ENCODE data around the gene ATXN7L1.
"Not testable (repeated sequence)": the region's sequence is repeated elsewhere in the genome, so short reads cannot be mapped to it uniquely, and the experiment has no call there.

The ATXN7L1 gene

DNA sequence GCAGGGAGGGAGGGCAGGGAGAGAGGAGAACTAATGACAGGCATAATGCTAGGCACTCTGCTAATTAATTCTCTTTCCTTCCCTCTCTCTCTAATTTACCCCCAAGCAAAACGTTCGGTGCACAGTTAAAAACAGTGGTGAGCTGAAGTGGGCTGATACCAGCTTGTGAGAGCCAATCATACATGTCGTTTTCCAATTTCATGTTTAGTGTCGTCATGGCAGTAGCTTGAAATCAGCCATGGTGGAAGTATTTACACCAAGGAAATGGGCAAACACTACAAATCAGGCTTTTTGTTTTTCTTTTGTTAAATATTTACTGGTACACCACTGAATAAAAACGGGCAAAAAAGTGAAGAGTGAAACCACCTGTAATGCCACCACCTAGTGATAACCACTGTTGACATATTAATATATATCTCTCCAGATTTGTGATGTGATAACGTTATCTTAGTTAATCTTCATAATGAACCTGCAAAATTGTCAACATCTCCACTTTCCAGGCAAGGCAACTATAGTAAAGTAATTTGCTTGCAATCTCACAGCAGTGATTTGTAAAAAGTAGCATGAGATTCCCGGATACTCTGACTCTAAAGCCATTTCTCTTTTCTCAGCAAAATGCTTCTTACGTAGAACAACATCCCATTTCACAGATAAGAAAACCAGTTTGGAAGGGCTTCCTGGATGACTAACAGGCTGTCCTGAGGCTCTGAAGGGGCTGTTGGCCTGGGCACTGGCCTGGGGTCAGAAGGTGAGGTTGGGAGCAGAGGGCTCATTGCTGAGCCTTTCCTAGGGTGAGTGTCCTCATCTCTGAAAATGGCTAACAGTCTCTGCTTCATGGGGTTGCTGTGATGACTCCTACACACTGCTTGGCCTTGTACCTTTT, 83.7 kb downstream of the ATXN7L1 start:
- no peak overlapping the region for H3K9ac ChIP-seq (ENCODE audit: low read depth, low read length)
- H3K4me1 ChIP-seq (ENCODE audit: insufficient read depth, low read length): peaks cover 7% of the 10 kb centered on the region; the same call in 1 of the 2 replicates
- H3K4me3 ChIP-seq (ENCODE audit: low read length): no peak overlapping the region
- no peaks in the 10 kb centered on the region for H3K27me3 ChIP-seq (ENCODE audit: insufficient read depth, low read length)
- H3K9me3 ChIP-seq (ENCODE audit: insufficient read depth, low read depth, low read length): no peaks in the 10 kb centered on the region
- no peak overlapping the region for H3K27ac ChIP-seq (ENCODE audit: low read length)
- H3K36me3 ChIP-seq (ENCODE audit: insufficient read depth, low read depth, low read length): peaks cover 5% of the 10 kb centered on the region; the same call in 1 of the 2 replicates

- Histone ChIP-seq H3K36me3 (ENCODE audit: insufficient read depth, low read depth, low read length) (peaks cover 11% of the 10 kb centered on the region; the same call in 1 of the 2 replicates), H3K27ac (ENCODE audit: low read length) (no peak overlapping the region), H3K9ac (ENCODE audit: low read depth, low read length) (no peak overlapping the region), H3K9me3 (ENCODE audit: insufficient read depth, low read depth, low read length) (no peaks in the 10 kb centered on the region), H3K4me3 (ENCODE audit: low read length) (no peak overlapping the region), H3K27me3 (ENCODE audit: insufficient read depth, low read length) (no peaks in the 10 kb centered on the region), H3K4me1 (ENCODE audit: insufficient read depth, low read length) (peaks cover 6% of the 10 kb centered on the region; the same call in 1 of the 2 replicates)
These were observed 84.5 kb downstream of the ATXN7L1 start for GRCh38 chr7:105791926-105792325.

DNA sequence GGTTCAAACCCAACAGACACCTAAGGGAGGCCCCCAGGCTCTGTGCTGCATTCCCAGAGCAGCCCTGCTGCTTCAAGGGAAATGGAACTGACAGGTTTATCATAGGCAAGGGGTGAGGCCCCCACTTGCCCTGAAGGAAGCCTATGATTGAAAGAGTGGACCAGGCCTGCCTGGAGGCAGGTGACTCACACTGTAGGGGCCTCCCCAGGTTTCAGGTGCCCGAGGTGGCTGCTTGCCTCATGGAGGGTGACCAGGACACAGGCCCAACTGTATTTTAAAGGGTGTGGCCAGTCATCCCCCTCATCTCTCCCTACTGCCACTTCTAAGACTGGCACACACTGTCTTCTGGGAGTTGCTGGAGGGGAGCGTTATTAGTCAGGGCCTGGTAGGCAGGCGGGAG, 85.4 kb downstream of the ATXN7L1 start:
- peaks cover 2% of the 10 kb centered on the region; the same call in 1 of the 2 replicates for H3K4me1 ChIP-seq (ENCODE audit: insufficient read depth, low read length)
- no peak overlapping the region for H3K27ac ChIP-seq (ENCODE audit: low read length)
- H3K27me3 ChIP-seq (ENCODE audit: insufficient read depth, low read length): no peaks in the 10 kb centered on the region
- no peaks in the 10 kb centered on the region for H3K9me3 ChIP-seq (ENCODE audit: insufficient read depth, low read depth, low read length)
- no peak overlapping the region for H3K4me3 ChIP-seq (ENCODE audit: low read length)
- no peak overlapping the region for H3K9ac ChIP-seq (ENCODE audit: low read depth, low read length)
- peaks cover 15% of the 10 kb centered on the region; the same call in 1 of the 2 replicates for H3K36me3 ChIP-seq (ENCODE audit: insufficient read depth, low read depth, low read length)

DNA sequence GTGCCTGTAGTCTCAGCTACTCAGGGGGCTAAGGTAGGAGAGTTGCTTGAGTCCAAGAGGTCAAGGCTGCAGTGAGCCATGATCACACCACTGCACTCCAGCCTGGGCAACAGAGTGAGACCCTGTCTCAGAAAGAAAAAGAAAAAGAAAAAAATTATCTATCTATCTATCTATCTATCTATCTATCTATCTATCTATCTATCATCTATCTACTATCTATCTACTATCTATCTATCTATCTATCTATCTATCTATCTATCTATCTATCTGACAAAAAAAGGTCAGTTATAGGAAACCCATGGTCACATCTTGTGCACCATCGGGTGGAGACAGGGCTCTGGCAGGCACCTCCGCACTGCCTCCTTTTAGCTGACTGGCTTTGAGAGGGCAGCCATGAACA, 85.9 kb downstream of the ATXN7L1 start:
- not testable (repeated sequence) for H3K4me1 ChIP-seq (ENCODE audit: insufficient read depth, low read length); H3K9ac ChIP-seq (ENCODE audit: low read depth, low read length); H3K4me3 ChIP-seq (ENCODE audit: low read length); H3K27ac ChIP-seq (ENCODE audit: low read length); H3K9me3 ChIP-seq (ENCODE audit: insufficient read depth, low read depth, low read length); H3K27me3 ChIP-seq (ENCODE audit: insufficient read depth, low read length)
- peaks cover 15% of the 10 kb centered on the region; the same call in 1 of the 2 replicates for H3K36me3 ChIP-seq (ENCODE audit: insufficient read depth, low read depth, low read length)

DNA sequence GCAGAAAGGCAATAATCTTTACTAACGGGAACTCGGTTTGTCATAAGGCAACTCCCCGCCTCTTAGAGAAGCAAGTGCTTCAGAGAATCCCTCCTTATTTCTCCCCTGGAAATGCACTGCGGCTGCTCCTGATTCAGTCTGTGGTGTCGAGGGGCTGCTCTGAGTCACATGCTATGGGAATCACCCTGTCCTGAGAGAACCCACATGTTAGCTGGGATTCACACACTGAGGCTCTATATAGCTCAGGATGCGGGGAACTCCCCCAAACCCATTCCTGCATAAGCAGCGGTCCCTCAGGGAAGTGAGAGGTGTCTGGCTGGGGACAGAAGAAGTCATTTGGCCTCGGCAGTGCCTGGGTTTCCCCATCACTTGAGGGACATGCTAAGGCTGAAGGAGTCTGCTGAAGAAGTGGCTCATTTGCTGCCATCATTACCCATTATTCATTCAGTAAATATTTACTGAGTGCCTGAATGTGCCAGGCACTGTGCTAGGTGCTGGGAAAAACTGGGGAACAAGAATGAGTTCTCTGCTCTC, 87.5 kb downstream of the ATXN7L1 start:
- Histone ChIP-seq H3K36me3 (ENCODE audit: insufficient read depth, low read depth, low read length) (peaks cover 11% of the 10 kb centered on the region; the same call in 1 of the 2 replicates), H3K4me3 (ENCODE audit: low read length) (no peak overlapping the region), H3K9me3 (ENCODE audit: insufficient read depth, low read depth, low read length) (no peaks in the 10 kb centered on the region), H3K9ac (ENCODE audit: low read depth, low read length) (no peak overlapping the region), H3K27ac (ENCODE audit: low read length) (no peak overlapping the region), H3K4me1 (ENCODE audit: insufficient read depth, low read length) (peaks cover 2% of the 10 kb centered on the region; the same call in 1 of the 2 replicates), H3K27me3 (ENCODE audit: insufficient read depth, low read length) (no peaks in the 10 kb centered on the region)

DNA sequence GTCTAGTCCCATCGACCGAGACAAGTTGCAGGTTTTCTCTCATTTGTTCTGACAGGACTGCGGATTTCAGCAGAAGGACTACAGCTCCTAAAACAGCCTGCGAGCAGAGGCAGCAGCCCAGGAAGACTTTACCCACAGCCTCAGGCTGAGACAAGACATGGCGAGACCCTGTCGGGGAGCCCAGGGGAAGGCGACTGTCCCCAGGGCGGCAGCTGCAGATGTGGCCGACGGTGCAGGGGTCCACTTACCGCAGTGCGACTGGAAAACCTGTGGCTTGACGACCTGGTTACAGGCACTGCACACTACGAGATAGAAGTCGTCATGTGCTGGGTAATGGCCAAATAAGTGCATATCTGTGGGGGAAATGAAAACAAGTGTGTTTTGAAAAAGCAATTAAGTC, 88.0 kb downstream of the ATXN7L1 start:
- Histone ChIP-seq H3K4me1 (ENCODE audit: insufficient read depth, low read length) (peaks cover 2% of the 10 kb centered on the region; the same call in 1 of the 2 replicates), H3K9ac (ENCODE audit: low read depth, low read length) (no peak overlapping the region), H3K4me3 (ENCODE audit: low read length) (no peak overlapping the region), H3K27me3 (ENCODE audit: insufficient read depth, low read length) (no peaks in the 10 kb centered on the region), H3K9me3 (ENCODE audit: insufficient read depth, low read depth, low read length) (no peaks in the 10 kb centered on the region), H3K27ac (ENCODE audit: low read length) (no peak overlapping the region), H3K36me3 (ENCODE audit: insufficient read depth, low read depth, low read length) (peaks cover 11% of the 10 kb centered on the region; the same call in 1 of the 2 replicates)

DNA sequence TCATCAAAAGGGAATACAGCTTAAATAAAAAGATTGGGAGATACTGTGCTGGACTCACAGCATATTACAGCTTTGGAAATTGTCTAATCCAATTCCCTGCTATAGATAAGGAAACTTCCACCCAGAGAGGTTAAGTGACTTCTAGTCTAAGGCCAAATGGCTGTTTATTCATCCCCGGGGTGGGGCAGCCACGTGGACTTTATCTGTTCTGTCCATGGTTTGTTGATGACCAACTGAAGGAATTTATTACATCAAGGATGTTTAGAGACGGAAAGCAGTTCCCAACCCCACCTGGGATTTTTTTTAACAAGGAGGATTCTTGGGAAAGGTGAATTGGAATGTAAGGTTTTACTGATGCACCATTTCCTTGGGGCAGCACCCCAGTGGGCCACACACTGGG, 88.6 kb downstream of the ATXN7L1 start:
- H3K4me3 ChIP-seq (ENCODE audit: low read length): no peak overlapping the region

DNA sequence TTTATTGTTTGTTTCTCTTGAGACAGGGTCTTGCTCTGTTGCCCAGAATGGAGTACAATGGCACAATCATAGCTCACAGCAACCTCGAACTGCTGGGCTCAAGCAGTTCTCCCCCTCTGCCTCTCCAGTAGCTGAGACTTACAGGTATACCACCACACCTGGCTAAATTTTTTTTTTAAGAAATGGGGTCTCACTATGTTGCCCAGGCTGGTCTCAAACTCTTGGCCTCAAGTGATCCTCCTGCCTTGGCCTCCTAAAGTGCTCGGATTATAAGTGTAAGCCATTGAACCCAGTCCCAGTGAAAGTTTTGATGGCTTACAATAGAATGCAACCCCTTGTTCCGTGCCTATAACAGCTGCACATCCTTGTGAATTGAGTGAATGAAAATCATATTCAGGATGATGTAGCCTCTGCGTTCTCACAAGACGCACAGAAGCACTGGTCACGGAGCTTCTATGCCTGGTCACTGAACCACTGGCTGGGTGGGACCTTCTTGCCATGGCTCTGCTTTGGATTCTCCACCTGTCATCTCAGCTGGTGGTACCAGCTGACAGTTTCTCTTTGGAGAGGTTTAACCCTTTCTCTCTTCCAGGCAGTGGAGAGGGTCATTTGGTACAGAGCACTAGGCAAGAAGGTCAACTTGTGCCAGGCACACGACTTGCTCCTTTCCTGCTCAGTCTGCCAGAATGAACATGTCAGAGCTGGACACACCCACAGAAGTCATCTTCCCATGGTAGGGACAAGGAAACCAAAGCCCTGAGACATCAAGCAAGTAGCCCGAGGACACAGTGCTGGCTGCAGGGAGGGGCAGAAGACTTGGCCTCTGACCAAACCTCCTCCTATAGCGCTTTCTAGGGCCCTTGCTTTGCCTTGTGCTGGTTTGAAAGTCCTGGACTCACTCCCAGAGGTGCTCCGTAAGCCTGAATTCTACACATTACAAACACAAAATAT, 89.6 kb downstream of the ATXN7L1 start:
- H3K27me3 ChIP-seq (ENCODE audit: insufficient read depth, low read length): no peaks in the 10 kb centered on the region
- H3K4me1 ChIP-seq (ENCODE audit: insufficient read depth, low read length): 0 out of 2 replicates have a peak, but pooled peaks cover 2% of the 10 kb centered on the region
- H3K9ac ChIP-seq (ENCODE audit: low read depth, low read length): no peak overlapping the region
- no peaks in the 10 kb centered on the region for H3K9me3 ChIP-seq (ENCODE audit: insufficient read depth, low read depth, low read length)
- H3K27ac ChIP-seq (ENCODE audit: low read length): no peak overlapping the region
- peaks cover 11% of the 10 kb centered on the region for H3K36me3 ChIP-seq (ENCODE audit: insufficient read depth, low read depth, low read length)
- no peak overlapping the region for H3K4me3 ChIP-seq (ENCODE audit: low read length)

More for the DNA sequence above, 88.6 kb downstream of the ATXN7L1 start:
- no peak overlapping the region for H3K9ac ChIP-seq (ENCODE audit: low read depth, low read length)
- H3K36me3 ChIP-seq (ENCODE audit: insufficient read depth, low read depth, low read length): peaks cover 11% of the 10 kb centered on the region
- no peak overlapping the region for H3K27ac ChIP-seq (ENCODE audit: low read length)
- H3K27me3 ChIP-seq (ENCODE audit: insufficient read depth, low read length): no peaks in the 10 kb centered on the region
- H3K9me3 ChIP-seq (ENCODE audit: insufficient read depth, low read depth, low read length): no peaks in the 10 kb centered on the region
- peaks cover 2% of the 10 kb centered on the region; the same call in 1 of the 2 replicates for H3K4me1 ChIP-seq (ENCODE audit: insufficient read depth, low read length)

GRCh38 chr7:105782391-105783042, 93.9 kb downstream of the ATXN7L1 start:
- Histone ChIP-seq H3K4me1 (ENCODE audit: insufficient read depth, low read length) (0 out of 2 replicates have a peak, but pooled peaks cover 4% of the 10 kb centered on the region), H3K9ac (ENCODE audit: low read depth, low read length) (no peak overlapping the region), H3K27me3 (ENCODE audit: insufficient read depth, low read length) (peaks cover 4% of the 10 kb centered on the region; the same call in 1 of the 2 replicates), H3K27ac (ENCODE audit: low read length) (no peak overlapping the region), H3K36me3 (ENCODE audit: insufficient read depth, low read depth, low read length) (peaks cover 8% of the 10 kb centered on the region), H3K9me3 (ENCODE audit: insufficient read depth, low read depth, low read length) (no peaks in the 10 kb centered on the region), H3K4me3 (ENCODE audit: low read length) (no peak overlapping the region)

GRCh38 chr7:105779856-105780780, 96.3 kb downstream of the ATXN7L1 start:
- Histone ChIP-seq H3K4me3 (ENCODE audit: low read length) (no peak overlapping the region), H3K27me3 (ENCODE audit: insufficient read depth, low read length) (peaks cover 4% of the 10 kb centered on the region; the same call in 1 of the 2 replicates)

More at GRCh38 chr7:105779856-105780780, 96.3 kb downstream of the ATXN7L1 start:
- Histone ChIP-seq H3K36me3 (ENCODE audit: insufficient read depth, low read depth, low read length) (no peaks in the 10 kb centered on the region; the same call in 1 of the 2 replicates), H3K9me3 (ENCODE audit: insufficient read depth, low read depth, low read length) (no peaks in the 10 kb centered on the region), H3K9ac (ENCODE audit: low read depth, low read length) (no peak overlapping the region), H3K27ac (ENCODE audit: low read length) (no peak overlapping the region), H3K4me1 (ENCODE audit: insufficient read depth, low read length) (peaks cover 24% of the 10 kb centered on the region)
